GM18498 (cell line): Measurements from ENCODE around the gene ZFP91.

Experiments used
- ATAC-seq: cut with Tn5 transposase; IDR thresholded peaks from one replicate; pipeline ENCODE4 v1.9.1; 2021; ENCODE audit warnings: mild to moderate bottlenecking, moderate library complexity; ENCODE audit not compliant: unreplicated experiment

The ZFP91 gene

DNA sequence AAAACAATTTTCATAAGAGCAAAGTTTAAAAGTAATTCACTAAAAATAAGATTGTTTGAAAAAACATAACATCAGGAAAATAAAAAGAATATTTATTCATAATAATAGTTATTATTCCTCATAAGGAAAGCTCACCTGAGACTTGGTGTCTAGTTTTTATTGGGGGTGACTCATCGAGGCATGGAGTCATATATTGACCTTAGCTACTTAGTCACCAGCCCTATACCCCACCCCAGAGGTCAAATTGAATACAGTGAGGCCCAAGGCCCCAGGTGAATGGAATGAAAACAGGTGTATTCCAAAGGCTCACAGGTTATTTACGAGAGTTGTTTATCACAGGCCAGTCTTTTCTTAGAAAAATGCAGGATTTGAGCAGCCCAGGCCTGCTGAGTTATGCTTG, 80.5 kb downstream of the ZFP91 start:
- ATAC-seq: no peak

DNA sequence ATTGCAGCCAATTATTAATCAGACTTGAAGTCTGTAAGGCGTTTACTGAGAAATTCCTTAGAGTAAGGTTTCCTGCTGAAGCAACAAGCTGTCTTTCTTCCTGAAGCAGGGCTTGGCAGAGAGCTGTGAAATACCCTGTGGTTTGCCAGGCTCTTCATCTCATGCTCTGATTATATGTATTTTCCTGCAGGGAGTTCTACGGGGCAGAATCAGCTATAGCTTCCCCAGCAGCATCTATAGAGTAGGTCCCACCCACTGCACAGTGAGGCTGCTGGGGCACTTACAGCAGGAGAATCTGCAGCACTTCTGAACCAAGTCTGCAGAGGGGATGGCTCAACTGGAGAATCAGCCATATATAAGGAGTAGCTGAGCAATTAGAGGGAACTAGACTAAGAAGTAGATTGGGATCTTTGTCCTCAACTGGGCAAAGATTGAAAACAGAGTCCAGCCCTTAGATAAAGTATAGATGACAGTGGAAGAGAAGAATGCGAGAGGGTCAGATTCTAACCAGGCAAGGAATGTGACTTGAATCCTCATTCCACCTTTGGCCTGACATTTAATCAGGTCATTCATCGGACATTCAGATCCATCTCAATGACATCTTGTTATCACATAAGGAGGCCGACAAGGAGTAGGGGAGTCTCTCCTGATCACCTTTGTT, 81.2 kb downstream of the ZFP91 start:
- no peak for ATAC-seq
